HepG2 (cell line): ENCODE measurements around the gene GPR162.

Source experiments
- CEBPB ChIP-seq: IDR thresholded peaks from 2 replicates; pipeline ENCODE4 v1.6.1; 2011; ENCODE audit warnings: low read depth, low read length, improper control_type of control experiment, borderline replicate concordance
- EZH2 ChIP-seq: conservative IDR thresholded peaks from 2 replicates; pipeline ENCODE4 v1.6.1; 2012; ENCODE audit warnings: mild to moderate bottlenecking, low read depth, low read length, moderate library complexity
- GABPA ChIP-seq, 2 experiments: IDR thresholded peaks; 2 replicates each; pipeline ENCODE4 v1.6.1; 2011 to 2016; ENCODE audit warnings: low read depth in 2 of 2, low read length in 1 of 2, missing biosample characterization in 1 of 2, missing genetic modification characterization in 1 of 2
- HDAC6 ChIP-seq: fragments of 200-600 bp; sonication (generic); IDR thresholded peaks from 2 replicates; pipeline ENCODE4 v1.7.0; 2017; ENCODE audit warnings: mild to moderate bottlenecking, antibody characterized with exemption, low read length, low read depth
- ZSCAN5A ChIP-seq: sonication (generic); formaldehyde crosslinking; IDR thresholded peaks from 2 replicates; pipeline ENCODE4 v1.8.0; 2022; ENCODE audit warnings: mild to moderate bottlenecking, missing genetic modification reagents, borderline replicate concordance
- TF ChIP-seq, protein P1 (sequence below): sonication (generic); formaldehyde crosslinking; IDR thresholded peaks from 2 replicates; pipeline ENCODE4 v1.5.0; 2020; ENCODE audit warnings: mild to moderate bottlenecking, missing genetic modification reagents, moderate library complexity

DNA sequence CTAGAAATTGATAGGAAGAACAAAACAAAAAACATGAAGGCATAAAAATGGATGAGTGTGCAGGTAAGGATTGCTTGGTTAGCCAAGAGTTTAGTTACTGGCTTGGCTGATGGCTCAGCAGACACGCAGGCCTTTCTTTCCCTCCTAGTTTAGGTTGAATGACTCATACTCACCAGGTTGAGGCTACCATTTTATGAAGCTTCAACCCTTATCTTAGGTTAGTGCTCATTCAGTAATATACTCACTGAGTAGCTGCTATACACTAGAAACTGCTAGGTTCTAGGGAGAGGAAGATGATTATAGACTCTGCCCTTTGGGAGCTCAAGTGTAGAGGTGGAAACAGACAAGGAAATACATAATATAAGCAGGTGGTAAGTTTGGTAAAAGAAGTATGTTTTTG lies 12.6 kb downstream of the GPR162 start:
- TF ChIP-seq EZH2 (no peak), CEBPB (no peak), HDAC6 (no peak), GABPA (IDR thresholded peaks at IDR 0.05; ENCODE audit: low read depth, low read length) (no peak), GABPA (CRISPR knock-in tag; IDR thresholded peaks at IDR 0.05; ENCODE audit: low read depth) (no peak), ZSCAN5A (CRISPR knock-in tag) (no peak)
- TF ChIP-seq, protein P1, sequence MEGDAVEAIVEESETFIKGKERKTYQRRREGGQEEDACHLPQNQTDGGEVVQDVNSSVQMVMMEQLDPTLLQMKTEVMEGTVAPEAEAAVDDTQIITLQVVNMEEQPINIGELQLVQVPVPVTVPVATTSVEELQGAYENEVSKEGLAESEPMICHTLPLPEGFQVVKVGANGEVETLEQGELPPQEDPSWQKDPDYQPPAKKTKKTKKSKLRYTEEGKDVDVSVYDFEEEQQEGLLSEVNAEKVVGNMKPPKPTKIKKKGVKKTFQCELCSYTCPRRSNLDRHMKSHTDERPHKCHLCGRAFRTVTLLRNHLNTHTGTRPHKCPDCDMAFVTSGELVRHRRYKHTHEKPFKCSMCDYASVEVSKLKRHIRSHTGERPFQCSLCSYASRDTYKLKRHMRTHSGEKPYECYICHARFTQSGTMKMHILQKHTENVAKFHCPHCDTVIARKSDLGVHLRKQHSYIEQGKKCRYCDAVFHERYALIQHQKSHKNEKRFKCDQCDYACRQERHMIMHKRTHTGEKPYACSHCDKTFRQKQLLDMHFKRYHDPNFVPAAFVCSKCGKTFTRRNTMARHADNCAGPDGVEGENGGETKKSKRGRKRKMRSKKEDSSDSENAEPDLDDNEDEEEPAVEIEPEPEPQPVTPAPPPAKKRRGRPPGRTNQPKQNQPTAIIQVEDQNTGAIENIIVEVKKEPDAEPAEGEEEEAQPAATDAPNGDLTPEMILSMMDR (CRISPR knock-in tag): no peak
